HEK293T (cell line): Measurements from ENCODE around the gene PEX10.
"Not testable (repeated sequence)": the region's sequence is repeated elsewhere in the genome, so short reads cannot be mapped to it uniquely, and the experiment has no call there.

Experiments
- BHLHE40 ChIP-seq: fragments of 450-650 bp; IDR thresholded peaks from 2 replicates; pipeline ENCODE4 v1.6.1; 2016; ENCODE audit warnings: mild to moderate bottlenecking, moderate library complexity, borderline replicate concordance
- CTBP1 ChIP-seq: fragments of 450-650 bp; IDR thresholded peaks from 2 replicates; pipeline ENCODE4 v1.6.1; 2016; ENCODE audit warnings: borderline replicate concordance
- ELF4 ChIP-seq: fragments of 450-650 bp; IDR thresholded peaks from 2 replicates; pipeline ENCODE4 v1.6.1; 2017; ENCODE audit warnings: antibody characterized with exemption
- FOXM1 ChIP-seq: fragments of 450-650 bp; IDR thresholded peaks from 2 replicates; pipeline ENCODE4 v1.6.1; 2017; ENCODE audit warnings: mild to moderate bottlenecking, borderline replicate concordance
- HDGF ChIP-seq: fragments of 450-650 bp; IDR thresholded peaks from 2 replicates; pipeline ENCODE4 v1.6.1; 2017; ENCODE audit warnings: antibody characterized with exemption, borderline replicate concordance
- L3MBTL2 ChIP-seq: fragments of 450-650 bp; conservative IDR thresholded peaks from 2 replicates; pipeline ENCODE4 v1.6.1; 2016; ENCODE audit warnings: mild to moderate bottlenecking
- SP1 ChIP-seq: fragments of 450-650 bp; IDR thresholded peaks from 2 replicates; pipeline ENCODE4 v1.6.1; 2017
- SUZ12 ChIP-seq: fragments of 450-650 bp; IDR thresholded peaks from 2 replicates; pipeline ENCODE4 v1.6.1; 2016; ENCODE audit warnings: mild to moderate bottlenecking
- TARDBP ChIP-seq: fragments of 450-650 bp; IDR thresholded peaks from 2 replicates; pipeline ENCODE4 v1.6.1; 2016

DNA sequence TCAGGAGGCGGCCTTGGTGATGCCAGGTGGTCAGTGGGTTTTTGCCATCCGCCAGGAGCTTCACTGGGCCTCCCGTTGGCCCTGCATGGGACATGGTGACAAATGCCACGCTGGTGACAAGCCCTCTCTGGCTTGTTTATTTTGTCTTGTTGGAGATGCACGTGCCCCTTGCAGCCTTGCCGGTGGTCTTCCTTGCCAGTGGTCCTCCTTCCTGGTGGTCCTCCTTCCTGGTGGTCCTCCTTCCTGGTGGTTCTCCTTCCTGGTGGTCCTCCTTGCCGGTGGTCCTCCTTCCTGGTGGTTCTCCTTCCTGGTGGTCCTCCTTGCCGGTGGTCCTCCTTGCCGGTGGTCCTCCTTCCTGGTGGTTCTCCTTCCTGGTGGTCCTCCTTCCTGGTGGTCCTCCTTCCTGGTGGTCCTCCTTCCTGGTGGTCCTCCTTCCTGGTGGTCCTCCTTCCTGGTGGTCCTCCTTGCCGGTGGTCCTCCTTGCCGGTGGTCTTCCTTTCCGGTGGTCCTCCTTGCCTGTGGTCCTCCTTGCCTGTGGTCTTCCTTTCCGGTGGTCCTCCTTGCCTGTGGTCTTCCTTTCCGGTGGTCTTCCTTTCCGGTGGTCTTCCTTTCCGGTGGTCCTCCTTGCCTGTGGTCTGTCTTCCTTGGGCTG lies 46.9 kb upstream of the PEX10 start:
- not testable (repeated sequence) for TF ChIP-seq TARDBP, FOXM1, L3MBTL2, HDGF, CTBP1, SUZ12, ELF4, SP1, BHLHE40
